ENCODE measurements around the gene UFD1.

- TF ChIP-seq CTCF (IDR thresholded peaks at IDR 0.05) = no peak
- no peak for TF ChIP-seq EP300 (IDR thresholded peaks at IDR 0.05; ENCODE audit: low read depth)
- no peak for TF ChIP-seq POLR2A (IDR thresholded peaks at IDR 0.05)
- no peak for TF ChIP-seq POLR2AphosphoS5 (IDR thresholded peaks at IDR 0.05)
These were observed 9.3 kb upstream of the UFD1 start for GRCh38 chr22:19488285-19488684.
